DMS 273 treated with DMSO at 0.1 percent for 48 hours (cell line): ENCODE data around the gene NAPB.

Source experiments
- DNase-seq: peaks from one replicate; lab custom pipeline; 2025; lab: John Stamatoyannopoulos, UW

NAPB gene

GRCh38 chr20:23344336-23344735 is 77.0 kb downstream of the NAPB start:
- DNase-seq, result no peak

GRCh38 chr20:23343590-23343989 is 77.7 kb downstream of the NAPB start:
- no peak for DNase-seq

- no peak for DNase-seq
These were observed 80.2 kb downstream of the NAPB start for GRCh38 chr20:23341073-23341472.

GRCh38 chr20:23340524-23340923 is 80.8 kb downstream of the NAPB start:
- no peak for DNase-seq

GRCh38 chr20:23339986-23340385 is 81.3 kb downstream of the NAPB start:
- no peak for DNase-seq

GRCh38 chr20:23337312-23337711 is 84.0 kb downstream of the NAPB start:
- DNase-seq, result no peak

GRCh38 chr20:23336476-23336875 is 84.8 kb downstream of the NAPB start:
- no peak for DNase-seq

GRCh38 chr20:23335521-23335920 is 85.8 kb downstream of the NAPB start:
- DNase-seq, result no peak

- no peak for DNase-seq
These were observed 87.2 kb downstream of the NAPB start for GRCh38 chr20:23334111-23334510.

GRCh38 chr20:23332467-23332866 is 88.8 kb downstream of the NAPB start:
- no peak for DNase-seq

GRCh38 chr20:23331450-23332350 is 89.6 kb downstream of the NAPB start:
- DNase-seq, result no peak

- no peak for DNase-seq
These were observed 93.5 kb downstream of the NAPB start for GRCh38 chr20:23327617-23328333.

GRCh38 chr20:23326774-23327173 is 94.5 kb downstream of the NAPB start:
- DNase-seq, result no peak

- no peak for DNase-seq
These were observed 96.2 kb downstream of the NAPB start for GRCh38 chr20:23325107-23325506.
